ENCODE measurements around the gene GTF2A2. TPM values are rescaled to one million over a fixed set of nuclear protein-coding genes. Genes with fewer than 3 reads are reported as not detected.

GTF2A2 gene
- total and polyA plus RNA-seq, 2 donors (not counting 1 experiment from before 2014, with no cell fraction given) = 39.7 to 60.0 TPM

DNA sequence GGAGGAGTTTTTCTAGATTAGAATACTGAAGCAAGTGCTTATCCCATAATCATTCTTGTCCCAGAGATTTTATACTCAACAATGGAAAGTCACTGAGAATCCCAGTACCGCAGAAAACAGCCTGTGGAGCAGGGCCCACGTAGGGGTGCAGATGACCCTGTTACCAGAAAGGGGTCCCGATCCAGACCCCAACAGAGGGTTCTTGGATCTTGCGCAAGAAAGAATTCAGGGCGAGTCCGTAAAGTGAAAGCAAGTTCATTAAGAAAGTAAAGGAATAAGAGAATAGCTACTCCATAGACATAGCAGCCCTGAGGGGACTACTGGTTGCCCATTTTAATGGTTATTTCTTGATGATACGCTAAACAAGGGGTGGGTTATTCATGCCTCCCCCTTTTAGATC is 43.2 kb downstream of the GTF2A2 start:
- TF ChIP-seq EZH2 (IDR thresholded peaks at IDR 0.05; ENCODE audit: borderline replicate concordance, insufficient read depth, low read depth, low read length, poor library complexity, severe bottlenecking) = no peak
- TF ChIP-seq, protein P1, sequence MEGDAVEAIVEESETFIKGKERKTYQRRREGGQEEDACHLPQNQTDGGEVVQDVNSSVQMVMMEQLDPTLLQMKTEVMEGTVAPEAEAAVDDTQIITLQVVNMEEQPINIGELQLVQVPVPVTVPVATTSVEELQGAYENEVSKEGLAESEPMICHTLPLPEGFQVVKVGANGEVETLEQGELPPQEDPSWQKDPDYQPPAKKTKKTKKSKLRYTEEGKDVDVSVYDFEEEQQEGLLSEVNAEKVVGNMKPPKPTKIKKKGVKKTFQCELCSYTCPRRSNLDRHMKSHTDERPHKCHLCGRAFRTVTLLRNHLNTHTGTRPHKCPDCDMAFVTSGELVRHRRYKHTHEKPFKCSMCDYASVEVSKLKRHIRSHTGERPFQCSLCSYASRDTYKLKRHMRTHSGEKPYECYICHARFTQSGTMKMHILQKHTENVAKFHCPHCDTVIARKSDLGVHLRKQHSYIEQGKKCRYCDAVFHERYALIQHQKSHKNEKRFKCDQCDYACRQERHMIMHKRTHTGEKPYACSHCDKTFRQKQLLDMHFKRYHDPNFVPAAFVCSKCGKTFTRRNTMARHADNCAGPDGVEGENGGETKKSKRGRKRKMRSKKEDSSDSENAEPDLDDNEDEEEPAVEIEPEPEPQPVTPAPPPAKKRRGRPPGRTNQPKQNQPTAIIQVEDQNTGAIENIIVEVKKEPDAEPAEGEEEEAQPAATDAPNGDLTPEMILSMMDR (IDR thresholded peaks at IDR 0.05) = no peak
- Mint-ChIP-seq H3K27me3 (peaks cover 21% of the 10 kb centered on the region), H3K4me3 (no peak overlapping the region), H3K27ac (no peak overlapping the region), H3K4me1 (peaks cover 20% of the 10 kb centered on the region), H3K9me3 (ENCODE audit: insufficient read depth) (no peaks in the 10 kb centered on the region)
- H3K4me2 ChIP-seq (replicated peaks; ENCODE audit: low read depth, low read length, poor library complexity, severe bottlenecking) = no peak overlapping the region
- no peak for DNase-seq
- no peak overlapping the region for H3K9ac ChIP-seq (ENCODE audit: low read length)
- peaks cover 0 to 6% (median 0%) of the 10 kb centered on the region in 3 donors for H3K9me3 ChIP-seq (ENCODE audit: control extremely low read depth in 1 of 3, control insufficient read depth in 2 of 3, insufficient read depth in 1 of 3, low read length in 2 of 3)
- peaks cover 0 to 16% (median 3%) of the 10 kb centered on the region in 4 experiments for H3K27me3 ChIP-seq (replicated peaks in 1 of 4; ENCODE audit: control extremely low read depth in 1 of 4, control insufficient read depth in 3 of 4, insufficient read depth in 4 of 4, low read length in 3 of 4)
- ChIA-PET POLR2A (no interaction called here), CTCF (no interaction called here)
- no peak overlapping the region for H3K27ac ChIP-seq (ENCODE audit: low read length in 2 of 2)
- H4K20me1 ChIP-seq (ENCODE audit: control insufficient read depth, insufficient read depth, low read length, poor library complexity, severe bottlenecking) = no peaks in the 10 kb centered on the region
- no peak overlapping the region for H2AFZ ChIP-seq (ENCODE audit: insufficient read depth, low read depth, low read length, poor library complexity, severe bottlenecking)
- H3K4me1 ChIP-seq (ENCODE audit: control insufficient read depth in 2 of 2, insufficient read depth in 2 of 2, low read length in 2 of 2) = peaks cover 11 to 14% of the 10 kb centered on the region in 2 donors
- no CpG with 5 or more reads among the region's 7 CpGs for WGBS (ENCODE audit: insufficient coverage)
- H3K36me3 ChIP-seq (replicated peaks in 1 of 2; ENCODE audit: control extremely low read depth in 1 of 2, control insufficient read depth in 1 of 2, extremely low read depth in 1 of 2, insufficient read depth in 2 of 2, low read length in 1 of 2) = no peaks in the 10 kb centered on the region
- intact Hi-C loops (cut with micrococcal nuclease) = loop anchor here (2.0 kb wide), 1 partner anchor 75 kb away; the partner anchor contains the start of gene BNIP2
- no peak for ATAC-seq (ENCODE audit: low read depth)
- no peak overlapping the region for H3K4me3 ChIP-seq (ENCODE audit: control extremely low read depth in 1 of 5, extremely low read depth in 1 of 5, insufficient read depth in 1 of 5, low read depth in 2 of 5, low read length in 4 of 5)
- H3K79me2 ChIP-seq (ENCODE audit: control insufficient read depth, insufficient read depth, low read length) = no peaks in the 10 kb centered on the region

Measured in B cell (primary cell).